ENCODE data around the gene SBNO2.
A peak's percentile ranks its signal among the peaks of the same experiment; 100 is the strongest.

Gene SBNO2

DNA sequence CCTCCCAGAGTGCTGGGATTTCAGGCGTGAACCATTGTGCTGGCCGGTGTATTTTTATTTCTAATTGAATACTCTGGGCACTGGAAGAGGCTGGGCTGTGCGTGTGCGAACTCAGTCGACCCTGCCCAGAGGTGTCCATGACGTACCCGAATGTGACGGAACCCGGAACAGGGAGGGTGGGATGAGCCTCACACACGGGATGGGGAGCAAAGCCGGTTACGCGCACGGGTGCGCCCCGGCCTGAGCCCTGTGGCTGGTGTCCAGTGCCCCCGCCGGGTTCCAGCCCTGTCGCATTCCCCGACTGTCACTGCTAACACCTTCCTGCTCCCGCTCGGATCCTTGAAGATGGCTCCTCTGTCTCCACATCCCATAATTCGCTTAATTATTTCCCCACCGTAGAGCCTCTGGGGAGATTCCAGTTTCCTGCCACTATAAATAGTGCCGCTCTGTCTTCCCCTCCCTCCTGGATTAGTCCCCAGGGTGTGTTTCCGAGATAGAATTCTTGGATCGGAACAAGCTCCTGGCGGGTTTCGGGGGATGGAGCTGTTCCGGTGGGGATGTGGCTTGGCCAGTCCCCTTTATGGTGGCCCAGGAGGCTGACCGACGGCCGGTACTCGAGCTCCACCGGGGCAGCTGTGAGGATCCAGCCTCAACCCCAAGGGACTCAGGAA, 22.0 kb downstream of the SBNO2 start:
- ATAC-seq: no peak

DNA sequence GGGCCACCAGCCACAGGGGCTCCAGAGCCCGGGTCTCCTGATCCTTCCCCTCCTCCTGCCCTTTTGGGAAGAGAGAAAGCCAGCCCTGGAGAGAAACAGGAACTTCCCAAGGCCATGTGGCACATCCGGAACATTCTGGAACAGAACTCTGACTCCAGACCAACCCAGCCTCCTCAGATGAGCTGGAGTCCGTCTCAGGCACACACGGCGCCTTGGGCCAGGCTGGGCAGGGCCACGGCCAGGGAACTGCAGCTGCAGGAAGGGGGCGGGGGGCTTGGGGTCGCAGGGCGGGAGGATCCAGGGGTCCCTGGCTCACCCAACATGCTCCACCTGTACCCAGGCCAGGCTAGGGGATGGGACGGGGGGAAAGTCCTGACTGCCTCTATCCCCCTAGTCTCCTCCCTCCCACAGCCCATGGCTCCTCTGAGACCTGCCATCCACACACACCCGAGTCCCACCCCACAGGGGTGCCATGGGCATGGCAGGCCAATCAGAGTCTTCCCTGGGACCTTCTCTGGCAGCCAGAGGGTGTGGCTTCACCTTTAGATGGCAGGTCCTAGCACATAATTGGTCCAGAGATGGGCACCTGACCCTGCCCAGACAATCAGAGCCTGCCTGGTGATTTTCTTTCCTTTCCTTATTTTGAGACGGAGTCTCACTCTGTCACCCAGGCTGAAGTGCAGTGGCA, 22.9 kb downstream of the SBNO2 start:
- no peak for ATAC-seq

DNA sequence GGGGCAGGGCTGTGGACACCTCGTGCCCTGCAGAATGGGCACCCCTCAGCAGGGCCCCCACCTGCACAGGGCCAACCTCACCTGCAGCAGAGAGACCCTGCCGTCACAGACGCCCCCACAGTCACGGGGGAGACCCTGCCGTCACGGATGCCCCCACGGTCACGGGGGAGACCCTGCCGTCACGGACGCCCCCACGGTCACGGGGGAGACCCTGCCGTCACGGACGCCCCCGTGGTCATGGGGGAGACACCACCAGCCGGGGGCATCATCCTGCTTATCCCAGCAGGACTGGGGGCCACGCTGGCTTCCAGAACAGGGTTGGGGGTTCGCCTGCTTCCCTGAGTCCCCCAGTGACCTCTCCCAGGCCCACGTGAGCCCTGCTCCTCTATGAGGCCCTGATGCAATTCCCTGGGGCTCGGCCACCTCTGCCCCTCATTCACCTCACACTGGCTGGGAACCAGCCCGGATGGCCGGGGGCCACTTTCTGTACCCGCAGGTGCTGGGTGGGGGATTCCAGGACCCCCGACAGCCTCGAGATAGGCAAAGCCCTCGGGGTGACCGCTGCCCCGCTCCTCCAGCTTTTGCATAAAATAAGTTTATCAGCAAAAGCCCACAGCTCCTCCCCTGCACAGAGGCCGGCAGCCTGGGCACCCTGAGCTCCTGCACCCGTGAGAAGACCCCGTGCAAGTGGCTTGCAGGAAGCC, 23.6 kb downstream of the SBNO2 start:
- ATAC-seq: no peak

DNA sequence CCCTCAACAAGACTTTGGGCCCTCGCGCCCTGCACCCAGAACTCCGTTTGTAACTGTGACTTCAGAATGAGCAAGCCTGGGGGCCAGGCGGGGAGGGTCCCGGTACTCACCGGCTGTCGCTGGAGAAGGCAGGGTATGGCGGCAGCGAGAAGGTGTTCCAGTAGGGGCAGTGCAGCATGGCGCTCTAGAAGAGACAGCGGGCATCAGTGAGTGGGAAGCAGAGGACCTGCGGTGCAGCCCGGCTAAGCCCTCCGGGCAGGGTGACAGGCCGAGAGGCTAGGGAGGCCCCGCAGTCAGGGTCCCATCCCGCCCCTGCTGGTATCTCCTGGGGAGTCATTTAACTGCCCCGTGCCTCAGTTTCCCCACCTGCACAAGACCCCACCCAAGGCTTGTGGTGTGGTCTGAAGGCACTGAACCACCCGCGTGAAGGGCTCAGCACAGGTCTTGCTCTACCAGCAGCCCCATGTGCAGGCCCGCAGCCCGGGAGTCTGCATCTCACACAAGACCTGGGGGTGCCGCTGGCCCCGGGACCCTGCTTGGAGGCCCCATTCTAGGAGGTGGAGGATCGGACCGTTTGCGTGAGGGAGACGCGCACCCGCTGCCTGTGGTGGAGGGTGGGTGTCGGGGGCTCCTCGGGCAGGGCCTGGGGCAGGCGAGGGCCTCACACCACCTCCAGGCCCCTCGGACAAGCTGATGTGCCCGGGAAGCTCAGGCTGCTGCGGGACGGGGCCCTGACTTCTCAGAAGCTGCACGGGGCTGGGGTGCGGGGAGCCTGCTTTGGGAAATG, 24.6 kb downstream of the SBNO2 start:
- ATAC-seq: no peak

DNA sequence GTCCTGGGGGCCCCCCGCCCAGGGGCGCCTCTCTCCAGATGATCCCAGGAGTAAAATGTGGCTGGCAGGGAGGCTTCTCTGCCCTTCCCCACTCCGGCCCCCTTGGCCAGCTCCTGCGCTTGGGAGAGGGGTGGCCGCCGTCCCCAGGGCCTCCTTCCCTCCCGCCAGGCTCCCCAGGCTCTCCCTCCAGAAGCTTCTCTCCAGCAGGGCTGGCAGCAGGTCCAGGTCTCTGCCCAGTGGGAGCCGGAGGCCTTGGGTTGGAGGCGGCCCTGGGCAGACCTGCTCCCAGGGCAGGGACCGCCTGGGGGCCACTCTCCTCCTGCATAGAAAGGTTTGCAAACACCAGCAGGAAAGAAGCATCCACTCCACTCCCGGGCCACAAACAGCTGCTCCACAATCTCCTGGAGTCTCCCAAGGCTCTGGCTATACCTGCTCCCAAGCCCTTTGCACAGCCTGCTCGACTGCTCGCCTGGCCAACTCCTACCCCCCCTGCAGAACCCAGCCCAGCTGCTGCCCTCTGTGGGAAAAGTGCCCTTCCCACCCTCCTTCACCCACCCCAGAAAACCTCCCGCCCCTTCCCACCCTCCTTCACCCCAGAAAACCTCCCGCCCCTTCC, 26.0 kb downstream of the SBNO2 start:
- ATAC-seq: no peak

DNA sequence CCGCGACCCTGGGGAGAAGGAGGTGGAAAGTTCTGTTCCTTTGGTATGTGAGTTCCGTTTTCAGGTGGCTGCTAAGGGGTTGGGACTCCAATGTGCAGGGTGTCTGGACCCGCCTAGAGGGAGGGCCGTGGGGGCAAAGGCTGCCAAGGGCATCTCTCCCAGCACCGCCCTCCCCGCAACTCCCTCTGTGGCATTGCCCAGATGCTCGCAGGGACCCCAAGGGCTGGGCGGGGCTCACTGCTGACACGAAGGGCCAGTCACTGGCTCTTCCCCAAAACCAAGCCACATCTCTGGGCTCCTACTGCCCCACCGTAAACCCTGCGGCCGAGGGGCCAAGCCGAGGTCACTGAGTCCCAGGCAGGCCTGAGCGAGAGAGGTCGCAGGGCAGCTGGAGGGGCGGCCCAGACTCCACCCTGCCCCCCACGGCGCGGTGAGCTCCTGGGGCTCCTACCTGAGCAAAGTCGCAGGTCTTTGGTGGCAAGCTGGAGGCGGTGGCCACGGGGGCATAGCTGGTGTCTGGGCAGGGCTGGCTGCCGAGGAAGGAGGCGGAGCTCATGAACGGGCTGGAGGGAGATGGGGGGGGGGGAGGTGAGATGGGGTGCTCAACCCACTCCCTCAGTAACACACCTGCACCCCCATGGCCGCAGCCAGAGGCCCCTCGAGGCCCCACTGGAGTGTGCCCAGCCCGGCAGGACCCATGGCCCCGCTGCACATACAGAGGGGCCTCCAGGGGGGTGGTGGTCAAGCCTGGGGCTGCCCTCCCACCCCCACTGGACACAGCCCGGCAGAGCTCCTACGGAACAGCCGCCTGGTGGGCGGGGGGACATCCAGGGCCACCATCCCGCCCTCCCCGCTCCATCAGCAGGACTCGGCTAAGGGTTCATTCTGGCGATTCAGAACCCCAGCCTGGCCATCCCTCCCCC, 26.9 kb downstream of the SBNO2 start:
- no peak for ATAC-seq

DNA sequence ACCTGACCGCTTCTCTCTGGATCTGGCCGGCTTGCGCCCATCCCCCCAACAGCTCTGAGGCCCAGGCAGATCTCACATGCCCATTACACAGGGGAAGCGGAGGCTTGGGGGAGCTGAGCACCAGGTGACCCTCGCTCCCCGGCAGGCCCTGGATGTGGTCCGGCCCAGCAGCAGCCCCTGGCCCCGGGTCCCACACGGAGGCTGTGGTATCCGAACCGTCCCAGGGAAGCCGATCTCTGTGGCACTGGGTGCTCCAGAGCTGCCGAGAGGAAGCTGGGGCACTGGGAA, 27.7 kb downstream of the SBNO2 start:
- ATAC-seq: no peak

DNA sequence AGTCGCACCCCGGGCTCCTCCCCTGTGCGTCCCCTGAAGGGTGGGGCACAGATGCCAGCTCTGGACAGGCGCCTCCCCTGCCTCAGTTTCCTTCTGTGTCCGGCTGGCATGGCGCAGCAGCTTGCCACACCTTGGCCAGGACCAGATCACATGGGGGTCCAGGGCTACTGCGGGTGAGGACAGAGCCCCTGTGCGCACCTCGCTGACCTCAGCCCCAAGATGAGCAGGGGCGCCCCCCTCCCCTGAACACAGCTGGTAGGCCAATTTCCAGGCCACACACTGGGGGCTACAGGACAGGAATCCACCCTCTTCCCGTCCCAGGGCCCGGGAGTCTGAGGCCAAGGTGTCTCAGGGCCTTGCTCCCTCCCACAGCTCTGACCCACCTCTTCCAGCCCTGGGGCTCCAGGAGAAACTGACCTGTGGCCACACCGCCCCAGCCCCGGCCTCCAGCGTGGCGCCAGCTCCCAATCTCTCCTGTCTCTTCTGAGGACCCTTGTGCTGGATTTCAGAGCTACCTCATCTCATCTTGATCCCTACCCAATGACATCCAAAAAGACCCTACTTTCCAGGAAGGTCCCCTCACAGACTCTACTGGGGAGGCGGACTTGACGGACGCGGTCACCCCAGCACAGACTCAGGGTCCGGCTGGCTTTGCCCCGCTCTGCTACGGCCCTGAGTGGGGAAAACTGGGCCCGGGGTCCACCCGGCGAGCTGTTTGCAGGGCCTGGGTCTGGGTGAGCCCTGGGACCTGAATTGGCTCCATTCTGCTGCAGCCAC, 28.2 kb downstream of the SBNO2 start:
- ATAC-seq: no peak

DNA sequence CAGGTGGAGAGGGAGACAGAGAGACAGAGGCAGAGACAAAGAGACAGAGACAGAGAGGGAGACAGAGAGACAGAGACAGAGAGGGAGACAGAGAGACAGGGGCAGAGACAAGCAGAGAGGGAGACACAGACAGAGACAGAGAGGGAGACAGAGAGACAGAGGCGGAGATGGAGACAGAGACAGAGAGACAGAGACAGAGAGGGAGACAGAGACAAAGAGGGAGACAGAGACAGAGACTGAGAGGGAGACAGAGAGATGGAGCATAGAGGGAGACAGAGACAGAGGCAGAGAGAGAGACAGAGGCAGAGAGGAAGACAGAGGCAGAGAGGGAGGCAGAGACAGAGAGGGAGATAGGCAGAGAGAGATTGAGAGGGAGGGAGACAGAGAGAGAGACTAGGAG, 29.3 kb downstream of the SBNO2 start:
- ATAC-seq: no peak

DNA sequence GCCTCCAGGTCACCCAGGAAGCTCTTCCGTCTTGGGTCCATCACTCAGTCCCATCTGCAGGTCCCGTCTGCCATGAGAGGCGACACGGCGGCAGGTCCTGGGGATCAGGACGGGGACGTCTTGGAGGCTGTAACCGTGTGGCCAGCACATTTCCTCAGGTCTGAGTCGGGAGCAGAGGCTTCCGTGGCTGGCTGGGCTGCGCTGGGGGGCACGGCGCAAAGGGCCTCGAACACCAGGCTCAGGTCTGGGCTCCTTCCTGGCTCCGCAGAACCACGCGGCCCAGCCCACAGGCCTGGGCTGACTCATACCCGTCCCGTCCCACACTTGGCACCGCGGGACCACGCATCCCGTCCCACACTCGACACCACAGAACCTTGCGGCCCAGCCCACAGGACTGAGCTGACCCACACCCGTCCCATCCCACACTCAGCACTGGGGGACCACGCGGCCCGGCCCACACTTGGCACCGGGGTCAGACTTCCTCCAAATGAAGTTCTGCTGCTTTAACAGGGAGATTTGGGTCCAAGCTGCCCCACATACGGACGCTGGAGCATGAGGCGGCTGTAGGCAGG, 30.2 kb downstream of the SBNO2 start:
- ATAC-seq: no peak

DNA sequence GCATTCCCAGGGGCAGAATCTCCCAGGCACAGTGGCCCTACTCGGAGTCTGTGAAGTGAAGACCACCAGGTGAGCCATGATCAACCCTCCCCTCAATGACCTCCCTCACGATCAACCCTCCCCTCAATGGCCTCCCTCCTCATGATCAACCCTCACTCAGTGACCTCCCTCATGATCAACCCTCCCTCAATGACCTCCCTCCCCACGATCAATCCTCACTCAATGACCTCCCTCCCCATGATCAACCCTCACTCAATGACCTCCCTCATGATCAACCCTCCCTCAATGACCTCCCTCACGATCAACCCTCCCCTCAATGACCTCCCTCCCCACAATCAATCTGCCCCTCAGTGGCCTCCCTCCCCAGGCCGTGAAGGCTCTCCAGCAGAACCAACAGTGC, 32.1 kb downstream of the SBNO2 start:
- no peak for ATAC-seq

DNA sequence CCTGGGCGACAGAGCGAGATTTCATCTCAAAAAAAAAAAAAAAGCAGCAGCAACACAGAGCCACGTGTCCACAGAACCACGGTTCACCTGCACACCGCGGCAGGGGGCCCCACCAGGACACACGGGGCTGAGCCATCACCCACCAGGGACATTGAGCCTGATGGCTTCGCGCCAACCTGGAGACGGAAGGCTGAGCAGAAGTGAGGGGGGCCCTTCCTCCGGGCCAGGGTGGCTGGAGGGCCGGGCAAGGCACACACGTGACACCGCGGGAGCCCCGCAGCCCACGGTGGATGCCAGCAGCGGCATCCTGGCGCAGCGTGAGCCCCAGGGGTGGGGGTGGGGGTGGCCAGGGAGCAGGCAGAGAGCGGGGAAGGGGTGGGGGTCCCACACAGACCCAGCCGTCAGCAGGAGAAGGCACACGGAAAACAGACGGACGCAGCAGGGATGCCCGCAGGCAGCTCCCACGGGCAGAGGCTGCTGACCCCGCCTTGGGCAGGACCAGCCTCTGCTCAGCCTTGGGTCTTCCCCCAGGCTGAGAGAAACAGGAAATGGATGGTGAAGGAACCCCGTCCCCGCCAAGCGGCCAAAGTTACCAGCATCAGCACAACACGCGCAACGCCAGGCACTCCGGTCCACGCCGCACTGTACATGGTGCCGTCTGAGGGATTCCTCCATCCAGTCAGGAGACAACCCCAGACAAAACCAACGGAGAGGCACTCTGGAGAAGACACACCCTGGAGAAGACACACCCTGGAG, 33.6 kb downstream of the SBNO2 start:
- ATAC-seq: no peak

DNA sequence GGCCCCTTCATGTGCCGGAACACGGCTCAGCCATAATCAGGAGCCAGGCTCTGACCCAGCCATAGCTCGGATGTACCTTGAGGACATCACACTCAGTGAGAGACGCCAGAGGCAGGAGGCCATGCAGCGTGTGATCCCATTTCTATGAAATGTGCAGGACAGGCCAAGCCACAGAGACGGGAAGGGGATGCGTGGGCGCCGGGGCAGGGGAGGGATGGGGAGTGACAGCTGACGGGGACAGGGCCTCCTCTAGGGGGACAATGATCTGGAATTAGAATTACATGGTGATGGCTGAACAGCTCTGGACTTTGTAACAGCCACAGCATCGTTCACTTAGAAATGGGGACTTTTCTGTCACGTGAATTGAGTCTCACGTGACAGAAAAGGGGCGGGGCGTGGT, 34.9 kb downstream of the SBNO2 start:
- no peak for ATAC-seq

DNA sequence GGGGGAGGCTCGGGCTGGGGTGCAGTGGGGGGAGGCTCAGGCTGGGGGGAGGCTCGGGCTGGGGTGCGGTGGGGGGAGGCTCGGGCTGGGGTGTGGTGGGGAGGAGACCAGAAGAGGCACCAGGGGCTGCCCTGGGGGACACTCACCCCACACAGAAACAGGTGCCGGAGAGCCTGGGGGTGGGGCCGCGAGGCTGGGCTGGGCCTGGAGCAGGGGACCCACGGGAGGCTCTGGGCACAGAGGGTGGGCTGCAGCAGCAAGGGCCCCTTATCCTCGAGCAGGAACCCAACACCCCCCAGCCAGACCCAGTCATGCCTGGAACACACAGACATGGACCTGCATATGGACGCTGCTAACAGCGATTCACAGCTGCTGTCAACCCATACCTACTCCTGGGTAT, 35.9 kb downstream of the SBNO2 start:
- no peak for ATAC-seq

DNA sequence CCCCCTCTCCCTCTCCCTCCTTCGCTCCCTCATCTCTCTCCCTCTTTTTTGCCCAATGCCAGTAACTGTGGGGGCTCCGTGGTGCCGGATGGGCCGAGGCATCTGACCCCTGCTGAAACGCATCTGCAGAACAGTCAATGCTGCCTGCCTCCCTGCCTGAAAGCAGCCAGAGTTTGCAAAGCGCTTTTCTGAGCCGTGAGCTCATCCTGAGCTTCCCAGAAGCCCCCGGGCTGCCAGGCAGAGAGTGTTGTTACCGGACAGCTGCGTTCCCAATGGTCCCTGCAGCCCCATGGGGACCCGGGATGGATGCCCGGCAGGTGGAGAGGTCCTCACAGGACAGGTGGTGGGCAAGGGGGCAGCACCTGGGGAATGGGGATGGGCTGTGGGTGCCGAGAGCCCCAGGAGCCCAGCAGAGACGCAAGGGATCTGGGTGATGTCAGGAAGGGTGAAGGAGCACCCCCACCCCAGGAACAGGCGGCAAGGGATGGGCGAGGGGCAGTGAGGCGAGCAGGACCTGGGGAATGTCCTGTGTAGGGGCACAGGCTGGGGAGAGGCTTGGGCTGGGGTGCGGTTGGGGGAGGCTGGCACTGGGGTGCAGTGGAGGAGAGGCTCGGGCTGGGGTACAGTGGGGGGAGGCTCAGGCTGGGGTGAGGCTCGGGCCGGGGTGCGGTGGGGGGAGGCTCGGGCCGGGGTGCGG, 37.3 kb downstream of the SBNO2 start:
- ATAC-seq: no peak

DNA sequence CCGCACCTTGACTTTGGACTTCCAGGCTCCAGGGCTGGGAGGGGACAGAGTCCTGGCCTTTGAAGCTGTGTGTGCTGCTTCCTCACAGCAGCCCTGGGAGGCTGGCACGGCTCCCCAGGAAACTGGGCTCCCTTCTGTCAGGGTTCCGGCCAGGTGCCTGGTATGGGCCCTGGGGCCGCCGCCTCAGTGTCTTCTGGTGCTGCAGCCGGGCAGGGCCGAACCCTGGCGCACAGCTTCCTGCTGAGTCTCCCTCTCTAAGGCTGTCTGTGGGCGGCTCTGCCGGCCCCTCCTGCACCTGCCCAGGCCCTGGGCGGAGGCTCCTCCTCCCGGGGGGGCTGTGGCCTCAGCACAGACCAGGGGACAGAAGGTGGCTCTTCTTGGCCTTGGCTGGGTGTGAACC, 37.9 kb downstream of the SBNO2 start:
- no peak for ATAC-seq

DNA sequence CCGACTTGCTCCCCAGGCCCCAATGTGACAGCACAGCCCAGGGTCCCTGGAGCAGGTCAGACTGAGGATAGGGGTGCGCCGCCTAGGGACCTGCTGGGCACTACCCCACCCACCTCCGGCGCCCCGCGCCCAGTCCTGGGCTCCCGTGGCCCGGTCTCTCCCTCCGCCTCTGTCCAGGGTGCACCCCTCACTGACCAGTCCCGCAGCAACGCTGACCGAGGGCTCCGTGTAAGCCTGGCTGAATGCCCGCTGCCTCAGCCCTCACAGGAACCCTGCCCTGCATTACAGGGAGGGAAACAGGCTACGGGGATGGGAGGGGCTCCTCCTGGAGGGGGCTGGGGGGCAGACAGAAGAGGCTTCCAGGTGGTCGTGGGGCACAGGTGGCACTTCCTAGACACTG, 38.6 kb downstream of the SBNO2 start:
- no peak for ATAC-seq

DNA sequence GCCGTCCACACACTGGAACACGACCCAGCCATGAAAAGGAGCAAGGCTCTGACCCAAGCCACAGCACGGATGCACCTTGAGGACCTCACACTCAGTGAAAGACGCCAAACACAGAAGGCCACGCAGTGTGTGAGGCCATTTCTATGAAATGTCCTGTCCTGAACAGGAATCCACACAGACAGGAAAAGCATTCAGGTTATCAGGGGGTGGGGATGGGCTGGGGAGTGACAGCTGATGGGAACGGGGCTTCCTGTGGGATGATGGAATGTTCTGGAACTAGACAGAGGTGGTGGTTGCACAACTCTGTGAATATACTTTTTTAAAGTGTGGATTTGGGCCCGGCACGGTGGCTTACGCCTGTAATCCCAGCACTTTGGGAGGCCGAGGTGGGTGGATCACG, 39.6 kb downstream of the SBNO2 start:
- ATAC-seq: no peak

DNA sequence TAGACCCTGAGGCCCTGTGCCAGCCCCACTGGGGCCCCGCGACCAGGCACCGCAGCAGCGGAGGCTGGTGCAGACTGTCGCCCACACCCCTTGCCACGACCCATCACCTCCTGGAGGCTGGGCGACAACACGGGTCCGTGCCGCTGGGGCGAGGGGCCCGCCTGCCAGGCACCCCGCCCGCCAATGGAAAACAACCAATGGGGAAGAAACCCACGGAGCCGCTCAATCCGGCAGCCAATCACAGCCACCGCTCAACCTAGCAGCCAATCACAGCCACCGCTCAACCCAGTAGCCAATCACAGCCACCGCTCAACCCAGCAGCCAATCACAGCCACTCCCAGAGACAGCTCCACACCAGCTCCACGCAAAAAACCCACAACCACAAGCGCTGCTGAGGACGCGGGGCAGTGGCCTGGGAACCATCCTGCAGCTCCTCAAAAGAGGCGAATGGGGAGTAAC, 40.6 kb downstream of the SBNO2 start:
- ATAC-seq: peak; percentile 42 to 49

Measured in activated CD4-positive, CD25-positive, alpha-beta regulatory T cell treated with anti-CD3 and anti-CD28 coated beads, Interleukin-2, amount 50 U/mL, for 24 hours (primary cell).